ENCODE results near the gene NSUN5. TPM values are rescaled to one million over a fixed set of nuclear protein-coding genes. Genes with fewer than 3 reads are reported as not detected.
"Not testable (repeated sequence)": the region's sequence is repeated elsewhere in the genome, so short reads cannot be mapped to it uniquely, and the experiment has no call there.

The NSUN5 gene
- total RNA-seq, 2 donors from 2014 or later: 18.8 to 27.2 TPM

DNA sequence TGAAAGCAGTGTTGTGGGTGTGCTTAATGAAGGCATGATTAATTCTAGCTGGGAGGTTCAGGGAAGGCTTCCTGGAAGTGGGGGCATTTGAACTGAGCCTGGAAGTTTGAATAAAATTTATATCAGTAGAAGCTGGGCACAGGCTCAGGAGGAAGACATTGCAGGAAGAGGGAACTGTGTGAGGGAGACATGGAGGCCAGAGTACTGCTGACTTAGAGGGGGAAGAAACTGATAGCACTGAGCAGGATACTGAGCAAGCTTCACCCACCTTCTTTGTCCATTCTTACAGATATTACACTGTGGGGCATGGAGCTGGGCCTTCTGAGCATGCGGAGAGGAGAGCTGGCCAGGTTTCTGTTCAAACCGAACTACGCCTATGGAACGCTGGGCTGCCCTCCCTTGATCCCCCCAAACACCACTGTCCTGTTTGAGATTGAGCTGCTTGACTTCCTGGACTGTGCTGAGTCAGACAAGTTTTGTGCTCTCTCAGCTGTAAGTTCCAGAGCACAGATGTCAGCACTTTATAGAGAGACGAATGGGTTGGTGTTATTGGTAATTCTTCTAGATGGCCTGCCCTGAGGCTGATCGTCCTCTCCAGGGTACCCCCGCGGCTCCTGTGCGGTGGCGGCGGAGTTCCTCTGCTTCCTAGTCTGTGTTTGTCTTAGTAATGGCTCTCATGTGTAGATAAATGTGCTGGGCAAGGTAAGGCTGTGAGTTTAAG, 21.4 kb upstream of the NSUN5 start:
- intact Hi-C loops (cut with DNase I): no loop called here
- TF ChIP-seq, protein P1, sequence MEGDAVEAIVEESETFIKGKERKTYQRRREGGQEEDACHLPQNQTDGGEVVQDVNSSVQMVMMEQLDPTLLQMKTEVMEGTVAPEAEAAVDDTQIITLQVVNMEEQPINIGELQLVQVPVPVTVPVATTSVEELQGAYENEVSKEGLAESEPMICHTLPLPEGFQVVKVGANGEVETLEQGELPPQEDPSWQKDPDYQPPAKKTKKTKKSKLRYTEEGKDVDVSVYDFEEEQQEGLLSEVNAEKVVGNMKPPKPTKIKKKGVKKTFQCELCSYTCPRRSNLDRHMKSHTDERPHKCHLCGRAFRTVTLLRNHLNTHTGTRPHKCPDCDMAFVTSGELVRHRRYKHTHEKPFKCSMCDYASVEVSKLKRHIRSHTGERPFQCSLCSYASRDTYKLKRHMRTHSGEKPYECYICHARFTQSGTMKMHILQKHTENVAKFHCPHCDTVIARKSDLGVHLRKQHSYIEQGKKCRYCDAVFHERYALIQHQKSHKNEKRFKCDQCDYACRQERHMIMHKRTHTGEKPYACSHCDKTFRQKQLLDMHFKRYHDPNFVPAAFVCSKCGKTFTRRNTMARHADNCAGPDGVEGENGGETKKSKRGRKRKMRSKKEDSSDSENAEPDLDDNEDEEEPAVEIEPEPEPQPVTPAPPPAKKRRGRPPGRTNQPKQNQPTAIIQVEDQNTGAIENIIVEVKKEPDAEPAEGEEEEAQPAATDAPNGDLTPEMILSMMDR (IDR thresholded peaks at IDR 0.05): no peak
- TF ChIP-seq POLR2A (IDR thresholded peaks at IDR 0.05): no peak
- 63 to 77% methylated on average over 11 of the region's 11 CpGs for WGBS, 2 donors
- ATAC-seq: no peak
- peak in 1 of 4 donors; percentile 20 for DNase-seq
- peaks cover 7% of the 10 kb centered on the region for H3K4me1 ChIP-seq
- H3K27me3 ChIP-seq: no peaks in the 10 kb centered on the region
- no peaks in the 10 kb centered on the region for H3K9me3 ChIP-seq
- H3K36me3 ChIP-seq (replicated peaks in 1 of 2; ENCODE audit: insufficient read depth in 1 of 2, low read depth in 2 of 2): no peaks in the 10 kb centered on the region
- no peak overlapping the region for H3K4me3 ChIP-seq
- no peak overlapping the region for H3K27ac ChIP-seq

DNA sequence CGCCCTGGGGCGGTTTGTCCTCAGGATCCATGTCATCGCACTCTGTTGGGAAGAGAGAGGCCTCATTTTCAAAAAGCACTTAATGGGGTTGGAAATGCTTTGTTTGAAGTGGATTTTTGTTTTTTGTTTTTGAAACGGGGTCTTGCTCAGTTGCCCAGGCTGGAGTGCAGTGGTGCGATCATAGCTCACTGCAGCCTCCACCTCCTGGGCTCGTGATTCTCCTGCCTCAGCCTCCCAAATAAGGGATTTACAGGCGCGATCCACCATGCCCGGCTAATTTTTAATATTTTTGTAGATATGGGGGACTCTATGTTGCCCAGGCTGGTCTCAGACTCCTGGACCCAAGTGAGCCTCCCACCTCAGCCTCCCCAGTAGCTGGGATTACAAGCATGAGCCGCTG, 20.1 kb upstream of the NSUN5 start:
- no peaks in the 10 kb centered on the region for H3K27me3 ChIP-seq
- H3K27ac ChIP-seq: no peak overlapping the region
- no peak overlapping the region for H3K4me3 ChIP-seq
- ATAC-seq: no peak
- no peaks in the 10 kb centered on the region for H3K9me3 ChIP-seq
- 96 to 97% methylated on average over 7 to 10 of the region's 10 CpGs for WGBS, 2 donors
- intact Hi-C loops (cut with DNase I): no loop called here
- TF ChIP-seq, protein P1 (IDR thresholded peaks at IDR 0.05): no peak
- TF ChIP-seq POLR2A (IDR thresholded peaks at IDR 0.05): no peak
- H3K4me1 ChIP-seq: peaks cover 20% of the 10 kb centered on the region
- H3K36me3 ChIP-seq (replicated peaks in 1 of 2; ENCODE audit: insufficient read depth in 1 of 2, low read depth in 2 of 2): no peaks in the 10 kb centered on the region
- DNase-seq: no peak

DNA sequence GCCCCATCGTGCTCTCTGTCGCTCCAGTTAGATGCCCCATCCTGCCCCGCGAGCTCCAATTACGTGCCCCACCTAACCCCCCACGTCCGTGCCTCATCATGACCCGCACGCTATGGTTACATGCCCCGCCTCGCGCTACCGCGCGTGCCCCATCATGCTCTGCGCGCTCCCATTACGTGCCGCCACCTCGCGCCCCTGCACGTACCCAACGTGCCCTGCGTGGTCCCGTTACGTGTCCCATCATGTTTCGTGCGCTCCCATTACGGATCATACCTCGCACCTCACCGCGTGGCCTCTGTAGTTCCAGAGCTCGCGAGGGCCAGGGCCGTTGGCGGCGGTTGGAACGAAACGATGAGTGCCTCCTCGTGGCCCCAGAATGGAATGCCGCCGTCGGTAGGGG, 19.3 kb upstream of the NSUN5 start, which contains the start of the genes FKBP6 and TRIM50:
Gene FKBP6 (plus strand): TSS at position 240 of the 400 bp plus-strand sequence. CDS start 268 bp downstream, outside the sequence.
Gene TRIM50 (minus strand): TSS at position 161 of the 400 bp plus-strand sequence. CDS start 3,295 bp downstream, outside the sequence.
- H3K4me3 ChIP-seq; ATAC-seq; H3K9me3 ChIP-seq; intact Hi-C loops (cut with DNase I); H3K36me3 ChIP-seq (replicated peaks in 1 of 2; ENCODE audit: insufficient read depth in 1 of 2, low read depth in 2 of 2); DNase-seq; H3K27me3 ChIP-seq; H3K27ac ChIP-seq: not testable (repeated sequence)
- WGBS, 2 donors: 94% methylated on average over 41 of the region's 43 CpGs
- peaks cover 28% of the 10 kb centered on the region for H3K4me1 ChIP-seq

DNA sequence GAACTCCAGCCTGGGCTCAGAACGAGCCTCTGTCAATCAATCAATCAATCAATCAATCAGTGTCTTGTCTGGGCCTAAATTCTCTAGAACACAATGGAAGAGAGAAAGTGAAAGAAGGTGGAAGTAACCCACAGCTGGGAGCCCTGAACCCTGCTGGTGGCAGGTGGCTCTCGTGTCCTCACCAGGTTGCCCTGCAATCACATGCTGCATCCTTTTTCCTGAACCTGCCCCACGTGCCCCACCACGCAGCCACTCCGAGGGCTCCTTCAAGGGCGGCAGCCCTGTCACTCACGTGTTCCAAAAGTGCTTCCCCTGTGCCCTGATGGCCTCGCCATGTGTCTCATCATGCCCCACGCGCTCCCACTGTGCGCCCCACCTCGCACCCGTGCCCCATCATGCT, 18.8 kb upstream of the NSUN5 start:
- H3K36me3 ChIP-seq (replicated peaks in 1 of 2; ENCODE audit: insufficient read depth in 1 of 2, low read depth in 2 of 2); H3K9me3 ChIP-seq; H3K4me3 ChIP-seq; H3K27me3 ChIP-seq; intact Hi-C loops (cut with DNase I); ATAC-seq; H3K27ac ChIP-seq; DNase-seq: not testable (repeated sequence)
- peaks cover 32% of the 10 kb centered on the region for H3K4me1 ChIP-seq
- WGBS, 2 donors: 62 to 84% methylated on average over 3 to 6 of the region's 13 CpGs

DNA sequence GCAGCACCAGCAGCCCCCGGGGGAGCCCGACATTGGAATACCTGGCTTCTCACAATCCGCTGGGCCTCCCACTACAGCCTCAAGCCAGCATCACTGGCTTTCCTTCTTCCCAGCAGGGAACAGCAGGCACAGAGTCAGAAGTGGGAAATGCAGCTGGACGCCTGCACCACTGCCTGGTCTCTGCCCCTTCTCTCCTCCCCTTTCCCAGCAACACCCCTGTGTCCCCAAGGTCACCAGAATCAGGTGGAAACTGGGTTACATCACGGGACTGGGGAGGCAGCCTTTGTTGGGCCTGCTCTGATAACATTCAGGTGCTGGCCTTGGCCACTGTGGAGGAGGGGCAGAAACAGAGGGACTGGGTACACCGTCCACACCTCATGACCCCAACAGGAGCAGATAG, 16.8 kb upstream of the NSUN5 start:
- DNase-seq (peak; percentile 80 to 93 (median 88)), ATAC-seq (peak; percentile 91)
- H3K4me3 ChIP-seq; H3K9me3 ChIP-seq; H3K27me3 ChIP-seq; H3K36me3 ChIP-seq (replicated peaks in 1 of 2; ENCODE audit: insufficient read depth in 1 of 2, low read depth in 2 of 2); intact Hi-C loops (cut with DNase I): not testable (repeated sequence)
- 0 to 31% methylated on average over 2 to 6 of the region's 6 CpGs for WGBS, 2 donors
- peak; percentile 35 to 77 (median 66) for TF ChIP-seq POLR2A (IDR thresholded peaks at IDR 0.05)
- TF ChIP-seq, protein P1 (IDR thresholded peaks at IDR 0.05): peak in 1 of 7 experiments; percentile 8
- peak overlapping the region; percentile 15 to 78 (median 70) for H3K27ac ChIP-seq
- peaks cover 34% of the 10 kb centered on the region for H3K4me1 ChIP-seq

Measured in body of pancreas (tissue), 4 donors.